ENCODE data around the gene MAP3K14. TPM values are rescaled to one million over a fixed set of nuclear protein-coding genes. Genes with fewer than 3 reads are reported as not detected.

Gene MAP3K14
- total RNA-seq (2022; extraction: Qiagen RNA extraction; ENCODE audit: low read depth), result 40.8 to 74.6 TPM (median 57.2 TPM) in 5 replicates

GRCh38 chr17:45316434-45317110, at the start of gene MAP3K14:
MAP3K14 (minus strand) TSS chr17:45317020; CDS start chr17:45290745, 26,275 bp downstream.

GRCh38 chr17:45261577-45262515, 55.0 kb downstream of the MAP3K14 start, which contains the start of gene SPATA32:
SPATA32 (minus strand) TSS chr17:45262094; CDS start chr17:45262016, 78 bp downstream.

GRCh38 chr17:45221081-45222013, 95.5 kb downstream of the MAP3K14 start, which contains the start of gene FMNL1:
FMNL1 (plus strand) TSS chr17:45221885; CDS start chr17:45222125, 240 bp downstream.

Other genes with a start within 250 kb of the MAP3K14 start
- 151 to 229 TPM (median 208 TPM) in 5 replicates for gene PLCD3, start 184.5 kb downstream of the MAP3K14 start, total RNA-seq (2022; extraction: Qiagen RNA extraction; ENCODE audit: low read depth)
- 5.6 to 8.8 TPM (median 8.2 TPM) in 5 replicates for gene ACBD4, start 181.3 kb downstream of the MAP3K14 start, total RNA-seq (2022; extraction: Qiagen RNA extraction; ENCODE audit: low read depth)
- gene HEXIM1, start 168.5 kb downstream of the MAP3K14 start, total RNA-seq (2022; extraction: Qiagen RNA extraction; ENCODE audit: low read depth), result 42.2 to 49.3 TPM (median 47.7 TPM) in 5 replicates
- gene HEXIM2, start 155.1 kb downstream of the MAP3K14 start, total RNA-seq (2022; extraction: Qiagen RNA extraction; ENCODE audit: low read depth), result 13.3 to 17.1 TPM (median 15.6 TPM) in 5 replicates
- gene FMNL1, start 95.1 kb downstream of the MAP3K14 start, total RNA-seq (2022; extraction: Qiagen RNA extraction; ENCODE audit: low read depth), result 28.2 to 37.3 TPM (median 34.6 TPM) in 5 replicates
- gene SPATA32, start 54.9 kb downstream of the MAP3K14 start, total RNA-seq (2022; extraction: Qiagen RNA extraction; ENCODE audit: low read depth), result 0.09 to 0.31 TPM (median 0.13 TPM) in 5 replicates
- gene ARHGAP27, start 115.8 kb upstream of the MAP3K14 start, total RNA-seq (2022; extraction: Qiagen RNA extraction; ENCODE audit: low read depth), result 11.7 to 16.3 TPM (median 15.3 TPM) in 5 replicates
- gene PLEKHM1, start 173.7 kb upstream of the MAP3K14 start, total RNA-seq (2022; extraction: Qiagen RNA extraction; ENCODE audit: low read depth), result 20.5 to 25.9 TPM (median 23.3 TPM) in 5 replicates